NCI-H1417 treated with DMSO at 0.1 percent for 48 hours (cell line): Measurements from ENCODE around the gene ZNF808.
"Not testable (repeated sequence)": the region's sequence is repeated elsewhere in the genome, so short reads cannot be mapped to it uniquely, and the experiment has no call there.

Experiments
- DNase-seq: peaks from one replicate; lab custom pipeline; 2025; lab: John Stamatoyannopoulos, UW

Gene ZNF808

GRCh38 chr19:52535771-52536447, 8.4 kb downstream of the ZNF808 start:
- DNase-seq = no peak

GRCh38 chr19:52536448-52536800, 9.0 kb downstream of the ZNF808 start:
- DNase-seq = no peak

- DNase-seq = not testable (repeated sequence)
Measured at GRCh38 chr19:52538815-52539214, 11.3 kb downstream of the ZNF808 start.

GRCh38 chr19:52541176-52541575, 13.7 kb downstream of the ZNF808 start:
- not testable (repeated sequence) for DNase-seq

GRCh38 chr19:52541608-52542007, 14.1 kb downstream of the ZNF808 start:
- no peak for DNase-seq

- not testable (repeated sequence) for DNase-seq
Measured at GRCh38 chr19:52542541-52542940, 15.1 kb downstream of the ZNF808 start.

GRCh38 chr19:52542984-52543664, 15.7 kb downstream of the ZNF808 start:
- no peak for DNase-seq

- no peak for DNase-seq
Measured at GRCh38 chr19:52554216-52554971, 26.9 kb downstream of the ZNF808 start.

GRCh38 chr19:52557231-52557995, 29.9 kb downstream of the ZNF808 start:
- no peak for DNase-seq

- not testable (repeated sequence) for DNase-seq
Measured at GRCh38 chr19:52558732-52559445, 31.4 kb downstream of the ZNF808 start.

- DNase-seq = not testable (repeated sequence)
Measured at GRCh38 chr19:52561611-52562010, 34.1 kb downstream of the ZNF808 start.

GRCh38 chr19:52566121-52566520, 38.7 kb downstream of the ZNF808 start:
- no peak for DNase-seq

- no peak for DNase-seq
Measured at GRCh38 chr19:52566588-52566987, 39.1 kb downstream of the ZNF808 start.

- no peak for DNase-seq
Measured at GRCh38 chr19:52567921-52568320, 40.5 kb downstream of the ZNF808 start.

- not testable (repeated sequence) for DNase-seq
Measured at GRCh38 chr19:52569638-52569999, 42.2 kb downstream of the ZNF808 start.

- peak; percentile 71 for DNase-seq
Measured at GRCh38 chr19:52570000-52570861, 42.8 kb downstream of the ZNF808 start, which contains the start of gene ZNF701. ZNF701 (plus strand) TSS chr19:52570287; CDS start chr19:52574148, 3,861 bp downstream.

- DNase-seq = no peak
Measured at GRCh38 chr19:52584736-52585440, 57.4 kb downstream of the ZNF808 start.

- DNase-seq = no peak
Measured at GRCh38 chr19:52585604-52586003, 58.1 kb downstream of the ZNF808 start.

GRCh38 chr19:52590728-52591127, 63.3 kb downstream of the ZNF808 start:
- no peak for DNase-seq

- DNase-seq = no peak
Measured at GRCh38 chr19:52592301-52592700, 64.8 kb downstream of the ZNF808 start.
